HepG2 (cell line): ENCODE measurements around the gene PITPNM2. TPM values are rescaled to one million over a fixed set of nuclear protein-coding genes. Genes with fewer than 3 reads are reported as not detected.

Source experiments
- FLYWCH1 ChIP-seq: sonication (generic); formaldehyde crosslinking; IDR thresholded peaks from 2 replicates; pipeline ENCODE4 v1.8.1; 2023; ENCODE audit warnings: mild to moderate bottlenecking, missing genetic modification reagents
- GATA4 ChIP-seq: sonication (generic); IDR thresholded peaks from 2 replicates; pipeline ENCODE4 v1.6.1; 2016; ENCODE audit warnings: antibody characterized with exemption, low read depth, borderline replicate concordance
- HNF1A ChIP-seq, 2 experiments: sonication (generic) in 1 of 2; formaldehyde crosslinking in 1 of 2; IDR thresholded peaks; 2 replicates each; pipeline versions ENCODE4 v1.4.0 to v1.6.1; 2016 to 2020; ENCODE audit warnings: borderline replicate concordance in 1 of 2, low read depth in 1 of 2, mild to moderate bottlenecking in 1 of 2, missing genetic modification reagents in 1 of 2
- HNF4G ChIP-seq, 2 experiments: sonication (generic) in 1 of 2; formaldehyde crosslinking in 1 of 2; IDR thresholded peaks; 2 replicates each; pipeline versions ENCODE4 v1.4.0 to v1.6.1; 2011 to 2020; ENCODE audit warnings: borderline replicate concordance in 2 of 2, low read depth in 2 of 2, mild to moderate bottlenecking in 2 of 2, low read length in 1 of 2, missing genetic modification reagents in 1 of 2, moderate library complexity in 1 of 2
- KLF16 ChIP-seq, 2 experiments: sonication (generic) in 1 of 2; formaldehyde crosslinking in 1 of 2; IDR thresholded peaks; 2 replicates each; pipeline versions ENCODE4 v1.6.1 to v1.8.0; 2016 to 2023; ENCODE audit warnings: missing genetic modification reagents in 2 of 2, missing compliant biosample characterization in 1 of 2
- PAWR ChIP-seq: sonication (generic); formaldehyde crosslinking; IDR thresholded peaks from 2 replicates; pipeline ENCODE4 v1.4.0; 2020; ENCODE audit warnings: missing genetic modification reagents, mild to moderate bottlenecking, borderline replicate concordance
- SALL2 ChIP-seq: sonication (generic); formaldehyde crosslinking; IDR thresholded peaks from 2 replicates; pipeline ENCODE4 v1.8.1; 2023; ENCODE audit warnings: mild to moderate bottlenecking, missing genetic modification reagents, inconsistent platforms
- YY1 ChIP-seq: IDR thresholded peaks from 2 replicates; pipeline ENCODE4 v1.6.1; 2011; ENCODE audit warnings: low read length, low read depth, moderate library complexity, mild to moderate bottlenecking; ENCODE audit not compliant: insufficient read depth, insufficient replicate concordance
- ZNF281 ChIP-seq: sonication (generic); formaldehyde crosslinking; IDR thresholded peaks from 2 replicates; pipeline ENCODE4 v1.4.0; 2020; ENCODE audit warnings: missing genetic modification reagents, borderline replicate concordance
- ZNF329 ChIP-seq: sonication (generic); formaldehyde crosslinking; IDR thresholded peaks from 2 replicates; pipeline ENCODE4 v1.9.0; 2021; ENCODE audit warnings: low read depth, mild to moderate bottlenecking, missing genetic modification reagents
- ZNF496 ChIP-seq: sonication (generic); formaldehyde crosslinking; IDR thresholded peaks from 2 replicates; pipeline ENCODE4 v1.8.1; 2023; ENCODE audit warnings: mild to moderate bottlenecking, moderate library complexity, missing genetic modification reagents; ENCODE audit not compliant: insufficient replicate concordance
- ZNF569 ChIP-seq: sonication (generic); formaldehyde crosslinking; IDR thresholded peaks from 2 replicates; pipeline ENCODE4 v1.5.0; 2020; ENCODE audit warnings: mild to moderate bottlenecking, missing genetic modification reagents, moderate library complexity, borderline replicate concordance
- ZNF597 ChIP-seq: sonication (generic); formaldehyde crosslinking; IDR thresholded peaks from 2 replicates; pipeline ENCODE4 v1.5.0; 2020; ENCODE audit warnings: missing genetic modification reagents
- ZNF737 ChIP-seq: sonication (generic); formaldehyde crosslinking; IDR thresholded peaks from 2 replicates; pipeline ENCODE4 v1.5.0; 2020; ENCODE audit warnings: missing genetic modification reagents, mild to moderate bottlenecking, borderline replicate concordance
- ZNF768 ChIP-seq: sonication (generic); formaldehyde crosslinking; IDR thresholded peaks from 2 replicates; pipeline ENCODE4 v1.4.0; 2020; ENCODE audit warnings: missing genetic modification reagents
- ZSCAN5A ChIP-seq: sonication (generic); formaldehyde crosslinking; IDR thresholded peaks from 2 replicates; pipeline ENCODE4 v1.8.0; 2022; ENCODE audit warnings: mild to moderate bottlenecking, missing genetic modification reagents, borderline replicate concordance
- polyA plus RNA-seq, 8 experiments: library from polyadenylated mRNA; depleted of rRNA in 3 of 8; stranded (reverse) in 7 of 8; unstranded in 1 of 8; fragments of >200 nt; fragmentation: Illumina TruSeq in 4 of 8; extraction: Trizol in 4 of 8; gene quantifications; 2 replicates each; pipeline versions ENCODE4 v1.2.1 to v1.2.3, GENCODE V29; 2011 to 2016; ENCODE audit warnings: low read depth in 4 of 8, missing spikeins in 1 of 8, mixed read lengths in 1 of 8; ENCODE audit not compliant: insufficient read depth in 1 of 8
- total RNA-seq, 5 experiments: library from RNA; depleted of rRNA; stranded (reverse); fragments of >200 nt; fragmentation: Illumina TruSeq; extraction: Trizol; gene quantifications; 2 replicates each; pipeline ENCODE4 v1.2.3, GENCODE V29; 2016; ENCODE audit warnings: low read depth in 1 of 5

Gene PITPNM2
- total and polyA plus RNA-seq, 2 of the 13 experiments (the other 11 are each of a cell fraction or from before 2014, with no cell fraction given): 4.2 to 5.3 TPM

- TF ChIP-seq HNF1A (IDR thresholded peaks at IDR 0.05; ENCODE audit: low read depth) (no peak), HNF1A (CRISPR knock-in tag; IDR thresholded peaks at IDR 0.05; ENCODE audit: borderline replicate concordance) (0 out of 2 replicates have a peak, but pooled peaks have one; percentile 30), KLF16 (CRISPR knock-in tag; IDR thresholded peaks at IDR 0.05) (no peak), HNF4G (IDR thresholded peaks at IDR 0.05; ENCODE audit: borderline replicate concordance, low read depth, low read length) (no peak), HNF4G (CRISPR knock-in tag; IDR thresholded peaks at IDR 0.05; ENCODE audit: borderline replicate concordance, low read depth) (no peak), YY1 (no peak), ZNF569 (CRISPR knock-in tag) (no peak), ZNF768 (CRISPR knock-in tag) (0 out of 2 replicates have a peak, but pooled peaks have one; percentile 8), ZNF329 (CRISPR knock-in tag) (no peak), ZNF597 (CRISPR knock-in tag) (no peak), SALL2 (CRISPR knock-in tag) (no peak), GATA4 (no peak), ZNF737 (CRISPR knock-in tag) (no peak), PAWR (CRISPR knock-in tag) (no peak), ZNF281 (CRISPR knock-in tag) (0 out of 2 replicates have a peak, but pooled peaks have one; percentile 9), ZSCAN5A (no peak), FLYWCH1 (CRISPR knock-in tag) (no peak), ZNF496 (CRISPR knock-in tag) (no peak)
These were observed 1.2 kb downstream of the PITPNM2 start (continued) for GRCh38 chr12:123149501-123150274.
